ENCODE results near the gene CCDC9. TPM values are rescaled to one million over a fixed set of nuclear protein-coding genes. Genes with fewer than 3 reads are reported as not detected.
A peak's percentile ranks its signal among the peaks of the same experiment; 100 is the strongest.

Gene CCDC9
- total and polyA plus RNA-seq, 2 of the 13 experiments (the other 11 are each of a cell fraction or from before 2014, with no cell fraction given): 2.9 to 6.3 TPM

DNA sequence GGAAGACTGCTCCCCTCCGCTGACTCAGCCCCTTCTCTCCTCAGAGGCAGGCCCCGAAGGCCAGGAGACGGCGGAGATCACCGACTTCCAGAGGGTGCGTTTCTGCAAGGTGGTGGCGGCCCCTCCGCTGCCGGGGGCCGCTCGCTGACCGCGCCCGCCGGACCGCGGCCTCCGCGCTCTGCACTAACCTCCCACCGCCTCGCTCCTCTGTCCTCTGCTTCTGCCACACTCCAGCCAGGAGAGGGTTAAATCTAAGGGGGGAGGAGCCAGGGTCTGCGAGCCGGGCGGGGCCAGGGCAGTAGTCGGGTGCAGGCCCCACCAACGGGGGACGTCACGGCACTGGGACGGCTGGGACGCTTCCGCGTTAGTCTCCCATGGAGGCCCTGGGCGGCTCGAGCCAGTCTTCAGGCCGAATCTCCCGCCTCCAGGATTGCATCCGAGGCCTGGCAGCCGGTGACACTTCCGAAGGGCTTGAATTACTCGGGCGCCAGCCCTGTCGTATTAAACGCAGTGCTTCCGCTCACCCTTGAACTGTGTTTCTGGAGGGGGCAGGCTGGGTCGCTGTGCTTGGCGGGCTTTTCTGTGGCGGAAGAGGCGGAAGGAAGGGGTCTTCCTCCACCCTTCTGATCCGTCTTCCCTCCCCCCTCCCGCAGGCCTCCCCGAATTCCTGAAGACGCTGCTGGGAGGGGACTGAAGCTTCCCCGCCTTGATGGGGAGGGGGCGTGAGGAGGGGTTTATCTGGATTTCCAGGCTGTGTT is 17.2 kb downstream of the CCDC9 start (continued):
- TF ChIP-seq KLF16 (CRISPR knock-in tag; IDR thresholded peaks at IDR 0.05) (peak in 1 of 2 experiments; percentile 57; a peak in 1 of 4 replicates), SNAPC2 (CRISPR knock-in tag; IDR thresholded peaks at IDR 0.05) (no peak), ZNF256 (CRISPR knock-in tag; conservative IDR thresholded peaks at IDR 0.05) (0 out of 2 replicates have a peak, but pooled peaks have one; percentile 42), HOXA7 (CRISPR knock-in tag; IDR thresholded peaks at IDR 0.05) (no peak), HES4 (CRISPR knock-in tag; IDR thresholded peaks at IDR 0.05; ENCODE audit: borderline replicate concordance) (no peak), MIXL1 (CRISPR knock-in tag; IDR thresholded peaks at IDR 0.05) (no peak), ZNF350 (CRISPR knock-in tag; IDR thresholded peaks at IDR 0.05; ENCODE audit: borderline replicate concordance, low read depth) (peak; percentile 67), ZNF354B (CRISPR knock-in tag; IDR thresholded peaks at IDR 0.05) (no peak), TAF1 (CRISPR knock-in tag; IDR thresholded peaks at IDR 0.05) (peak; percentile 69; the same call in 1 of the 2 replicates), RBFOX2 (IDR thresholded peaks at IDR 0.05; ENCODE audit: low read depth, low read length) (peak; percentile 75), XRCC5 (optimal IDR thresholded peaks at IDR 0.05; ENCODE audit: low read length) (peak; percentile 70)
- TF ChIP-seq, protein P1, sequence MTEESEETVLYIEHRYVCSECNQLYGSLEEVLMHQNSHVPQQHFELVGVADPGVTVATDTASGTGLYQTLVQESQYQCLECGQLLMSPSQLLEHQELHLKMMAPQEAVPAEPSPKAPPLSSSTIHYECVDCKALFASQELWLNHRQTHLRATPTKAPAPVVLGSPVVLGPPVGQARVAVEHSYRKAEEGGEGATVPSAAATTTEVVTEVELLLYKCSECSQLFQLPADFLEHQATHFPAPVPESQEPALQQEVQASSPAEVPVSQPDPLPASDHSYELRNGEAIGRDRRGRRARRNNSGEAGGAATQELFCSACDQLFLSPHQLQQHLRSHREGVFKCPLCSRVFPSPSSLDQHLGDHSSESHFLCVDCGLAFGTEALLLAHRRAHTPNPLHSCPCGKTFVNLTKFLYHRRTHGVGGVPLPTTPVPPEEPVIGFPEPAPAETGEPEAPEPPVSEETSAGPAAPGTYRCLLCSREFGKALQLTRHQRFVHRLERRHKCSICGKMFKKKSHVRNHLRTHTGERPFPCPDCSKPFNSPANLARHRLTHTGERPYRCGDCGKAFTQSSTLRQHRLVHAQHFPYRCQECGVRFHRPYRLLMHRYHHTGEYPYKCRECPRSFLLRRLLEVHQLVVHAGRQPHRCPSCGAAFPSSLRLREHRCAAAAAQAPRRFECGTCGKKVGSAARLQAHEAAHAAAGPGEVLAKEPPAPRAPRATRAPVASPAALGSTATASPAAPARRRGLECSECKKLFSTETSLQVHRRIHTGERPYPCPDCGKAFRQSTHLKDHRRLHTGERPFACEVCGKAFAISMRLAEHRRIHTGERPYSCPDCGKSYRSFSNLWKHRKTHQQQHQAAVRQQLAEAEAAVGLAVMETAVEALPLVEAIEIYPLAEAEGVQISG (CRISPR knock-in tag; IDR thresholded peaks at IDR 0.05): peak; percentile 57; the same call in 1 of the 2 replicates
- TF ChIP-seq, protein P2, sequence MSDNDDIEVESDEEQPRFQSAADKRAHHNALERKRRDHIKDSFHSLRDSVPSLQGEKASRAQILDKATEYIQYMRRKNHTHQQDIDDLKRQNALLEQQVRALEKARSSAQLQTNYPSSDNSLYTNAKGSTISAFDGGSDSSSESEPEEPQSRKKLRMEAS (IDR thresholded peaks at IDR 0.05): peak; percentile 51; the same call in 1 of the 2 replicates
- TF ChIP-seq, protein P3, sequence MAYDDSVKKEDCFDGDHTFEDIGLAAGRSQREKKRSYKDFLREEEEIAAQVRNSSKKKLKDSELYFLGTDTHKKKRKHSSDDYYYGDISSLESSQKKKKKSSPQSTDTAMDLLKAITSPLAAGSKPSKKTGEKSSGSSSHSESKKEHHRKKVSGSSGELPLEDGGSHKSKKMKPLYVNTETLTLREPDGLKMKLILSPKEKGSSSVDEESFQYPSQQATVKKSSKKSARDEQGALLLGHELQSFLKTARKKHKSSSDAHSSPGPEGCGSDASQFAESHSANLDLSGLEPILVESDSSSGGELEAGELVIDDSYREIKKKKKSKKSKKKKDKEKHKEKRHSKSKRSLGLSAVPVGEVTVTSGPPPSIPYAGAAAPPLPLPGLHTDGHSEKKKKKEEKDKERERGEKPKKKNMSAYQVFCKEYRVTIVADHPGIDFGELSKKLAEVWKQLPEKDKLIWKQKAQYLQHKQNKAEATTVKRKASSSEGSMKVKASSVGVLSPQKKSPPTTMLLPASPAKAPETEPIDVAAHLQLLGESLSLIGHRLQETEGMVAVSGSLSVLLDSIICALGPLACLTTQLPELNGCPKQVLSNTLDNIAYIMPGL (CRISPR knock-in tag; IDR thresholded peaks at IDR 0.05; ENCODE audit: borderline replicate concordance in 1 of 2, low read depth in 1 of 2): peak in 1 of 2 experiments; percentile 74; a peak in 2 of 4 replicates
- TF ChIP-seq, protein P4, sequence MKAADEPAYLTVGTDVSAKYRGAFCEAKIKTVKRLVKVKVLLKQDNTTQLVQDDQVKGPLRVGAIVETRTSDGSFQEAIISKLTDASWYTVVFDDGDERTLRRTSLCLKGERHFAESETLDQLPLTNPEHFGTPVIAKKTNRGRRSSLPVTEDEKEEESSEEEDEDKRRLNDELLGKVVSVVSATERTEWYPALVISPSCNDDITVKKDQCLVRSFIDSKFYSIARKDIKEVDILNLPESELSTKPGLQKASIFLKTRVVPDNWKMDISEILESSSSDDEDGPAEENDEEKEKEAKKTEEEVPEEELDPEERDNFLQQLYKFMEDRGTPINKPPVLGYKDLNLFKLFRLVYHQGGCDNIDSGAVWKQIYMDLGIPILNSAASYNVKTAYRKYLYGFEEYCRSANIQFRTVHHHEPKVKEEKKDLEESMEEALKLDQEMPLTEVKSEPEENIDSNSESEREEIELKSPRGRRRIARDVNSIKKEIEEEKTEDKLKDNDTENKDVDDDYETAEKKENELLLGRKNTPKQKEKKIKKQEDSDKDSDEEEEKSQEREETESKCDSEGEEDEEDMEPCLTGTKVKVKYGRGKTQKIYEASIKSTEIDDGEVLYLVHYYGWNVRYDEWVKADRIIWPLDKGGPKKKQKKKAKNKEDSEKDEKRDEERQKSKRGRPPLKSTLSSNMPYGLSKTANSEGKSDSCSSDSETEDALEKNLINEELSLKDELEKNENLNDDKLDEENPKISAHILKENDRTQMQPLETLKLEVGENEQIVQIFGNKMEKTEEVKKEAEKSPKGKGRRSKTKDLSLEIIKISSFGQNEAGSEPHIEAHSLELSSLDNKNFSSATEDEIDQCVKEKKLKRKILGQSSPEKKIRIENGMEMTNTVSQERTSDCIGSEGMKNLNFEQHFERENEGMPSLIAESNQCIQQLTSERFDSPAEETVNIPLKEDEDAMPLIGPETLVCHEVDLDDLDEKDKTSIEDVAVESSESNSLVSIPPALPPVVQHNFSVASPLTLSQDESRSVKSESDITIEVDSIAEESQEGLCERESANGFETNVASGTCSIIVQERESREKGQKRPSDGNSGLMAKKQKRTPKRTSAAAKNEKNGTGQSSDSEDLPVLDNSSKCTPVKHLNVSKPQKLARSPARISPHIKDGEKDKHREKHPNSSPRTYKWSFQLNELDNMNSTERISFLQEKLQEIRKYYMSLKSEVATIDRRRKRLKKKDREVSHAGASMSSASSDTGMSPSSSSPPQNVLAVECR (CRISPR knock-in tag; IDR thresholded peaks at IDR 0.05; ENCODE audit: borderline replicate concordance): peak; percentile 85; the same call in 1 of the 2 replicates
- TF ChIP-seq, protein P5, sequence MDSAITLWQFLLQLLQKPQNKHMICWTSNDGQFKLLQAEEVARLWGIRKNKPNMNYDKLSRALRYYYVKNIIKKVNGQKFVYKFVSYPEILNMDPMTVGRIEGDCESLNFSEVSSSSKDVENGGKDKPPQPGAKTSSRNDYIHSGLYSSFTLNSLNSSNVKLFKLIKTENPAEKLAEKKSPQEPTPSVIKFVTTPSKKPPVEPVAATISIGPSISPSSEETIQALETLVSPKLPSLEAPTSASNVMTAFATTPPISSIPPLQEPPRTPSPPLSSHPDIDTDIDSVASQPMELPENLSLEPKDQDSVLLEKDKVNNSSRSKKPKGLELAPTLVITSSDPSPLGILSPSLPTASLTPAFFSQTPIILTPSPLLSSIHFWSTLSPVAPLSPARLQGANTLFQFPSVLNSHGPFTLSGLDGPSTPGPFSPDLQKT (CRISPR knock-in tag; IDR thresholded peaks at IDR 0.05; ENCODE audit: borderline replicate concordance): no peak
